Stimulated activated CD4-positive, alpha-beta T cell treated with anti-CD3 and anti-CD28 coated beads, Interleukin-12 subunit alpha, Interleukin-12 subunit beta, amount 100 ng/mL, for 24 hours (primary cell): ENCODE data around the gene CCDC77.

Source experiments
- DNase-seq, 2 experiments: peaks; one replicate each; pipeline ENCODE4 v3.0.0-alpha.2; 2020; ENCODE audit warnings: low read depth in 2 of 2

The CCDC77 gene

DNA sequence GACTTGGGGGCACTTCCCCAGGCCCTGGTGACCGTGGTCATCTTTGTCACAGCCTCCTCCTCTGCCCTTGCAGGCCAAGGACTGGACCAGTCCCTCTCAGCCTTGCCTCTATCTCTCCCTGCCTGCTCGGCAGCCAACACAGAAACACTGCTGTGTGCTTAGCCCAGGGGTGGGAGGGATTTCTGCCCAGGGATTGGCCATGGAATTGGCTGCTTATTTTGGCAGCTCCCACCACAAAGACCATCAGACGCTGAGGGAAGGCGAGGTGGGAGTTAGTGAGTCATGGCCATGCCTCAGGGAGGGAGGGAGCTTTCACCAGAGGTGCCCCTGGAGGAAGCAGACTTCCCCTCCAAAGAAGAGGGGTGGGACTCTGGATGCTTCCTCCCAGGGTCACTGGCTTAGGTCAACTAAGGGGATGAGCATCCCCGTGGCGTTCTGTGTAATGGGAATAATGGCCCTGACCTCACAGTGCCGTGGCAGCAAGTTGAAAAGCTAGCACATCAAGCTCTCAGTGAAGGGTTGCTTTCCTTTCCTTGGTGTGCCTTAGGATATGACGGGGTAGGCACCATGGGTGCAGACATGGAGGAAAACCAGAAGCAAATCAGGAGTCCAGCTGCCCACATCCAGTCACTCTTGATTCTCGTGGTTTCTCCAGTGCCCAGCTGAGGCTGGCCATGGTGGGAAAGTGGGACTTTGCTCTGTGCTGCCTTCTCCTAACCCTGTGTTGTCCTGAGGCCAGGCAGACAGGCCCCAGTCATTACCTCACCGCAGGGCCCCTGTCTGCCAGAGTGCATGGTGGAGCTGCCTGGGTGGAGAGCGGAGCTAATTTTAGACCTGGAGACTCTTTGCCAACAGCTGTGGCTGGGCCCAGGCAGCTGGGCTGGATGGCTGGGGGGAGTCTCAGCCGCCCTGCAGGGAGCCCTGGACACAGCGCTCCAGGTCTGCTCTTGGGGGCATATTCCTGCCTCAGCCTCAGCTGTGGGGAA is 79.7 kb downstream of the CCDC77 start:
- DNase-seq: no peak

DNA sequence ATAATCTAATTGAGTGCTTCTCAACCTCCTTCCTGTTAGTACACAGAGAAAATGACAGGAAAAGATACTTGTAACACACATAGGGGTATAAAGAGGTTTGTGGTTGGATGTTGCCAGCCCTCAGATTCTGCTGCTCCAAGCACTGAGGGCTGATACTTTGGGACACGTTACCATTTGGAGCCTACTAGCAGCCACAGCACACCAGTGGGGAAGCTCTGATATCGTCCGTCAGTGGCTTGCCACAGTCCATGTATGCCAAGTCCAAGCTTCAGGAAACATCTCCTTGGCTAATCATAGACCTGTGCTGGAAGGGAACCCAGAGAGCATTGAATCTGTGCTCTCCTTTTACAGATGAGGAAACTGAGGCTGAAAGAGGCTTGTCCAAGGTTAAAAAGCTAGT is 80.6 kb downstream of the CCDC77 start:
- no peak for DNase-seq

DNA sequence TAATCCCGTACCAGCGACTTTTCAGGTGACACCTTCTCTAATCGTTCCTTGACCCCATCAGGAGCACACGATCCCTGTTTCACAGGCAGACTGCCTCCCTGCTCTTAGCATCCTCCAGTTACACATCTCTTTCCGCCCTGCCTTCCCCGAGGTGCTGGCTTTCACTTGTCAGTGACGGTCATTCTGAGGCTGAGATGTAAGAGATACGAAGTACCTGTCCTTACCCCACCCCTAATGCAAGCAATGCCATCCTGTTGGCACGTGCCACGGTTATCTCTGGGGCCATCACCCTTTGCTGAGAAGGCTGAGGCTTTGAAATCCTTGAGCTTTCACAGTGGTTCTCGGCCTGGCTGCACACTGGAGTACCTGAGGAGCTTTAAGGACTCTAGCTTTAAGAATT is 82.7 kb downstream of the CCDC77 start:
- DNase-seq: no peak

DNA sequence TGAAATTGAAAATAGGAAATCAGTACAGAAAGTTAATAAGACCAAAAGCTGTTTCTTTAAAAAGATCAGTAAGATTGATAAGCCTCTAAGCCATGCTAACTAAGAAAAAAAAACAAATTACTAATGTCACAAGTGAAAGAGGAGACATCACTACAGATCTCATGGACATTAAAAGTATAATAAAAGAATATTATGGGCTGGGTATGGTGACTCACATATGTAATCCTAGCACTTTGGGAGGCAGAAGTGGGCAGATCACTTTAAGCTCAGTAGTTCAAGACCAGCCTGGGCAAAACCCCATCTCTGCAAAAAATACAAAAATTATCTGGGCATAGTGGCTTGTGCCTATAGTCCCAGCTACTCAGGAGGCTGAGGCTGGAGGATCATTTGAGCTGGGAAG is 88.8 kb downstream of the CCDC77 start:
- DNase-seq: no peak
